ENCODE measurements around the gene BICDL1. TPM values are rescaled to one million over a fixed set of nuclear protein-coding genes. Genes with fewer than 3 reads are reported as not detected.

The BICDL1 gene
- total RNA-seq, 4 donors from 2014 or later: 19.7 to 66.7 (median 44.1) TPM

- WGBS, 2 donors: 95 to 96% methylated on average over 5 to 6 of the region's 6 CpGs
- DNase-seq: no peak
- H3K4me3 ChIP-seq: no peak overlapping the region
Measured at GRCh38 chr12:120076651-120077050, 87.6 kb downstream of the BICDL1 start.

GRCh38 chr12:120077260-120077659 is 88.2 kb downstream of the BICDL1 start:
- TF ChIP-seq CTCF (IDR thresholded peaks at IDR 0.05) (no peak), POLR2A (IDR thresholded peaks at IDR 0.05) (no peak)
- Histone ChIP-seq H3K27me3 (no peaks in the 10 kb centered on the region), H3K4me1 (peaks cover 11 to 30% (median 12%) of the 10 kb centered on the region in 3 donors), H3K4me3 (no peak overlapping the region), H3K27ac (peak overlapping the region in 1 of 4 donors; percentile 88), H3K9me3 (no peaks in the 10 kb centered on the region), H3K36me3 (peaks cover 0 to 38% (median 0%) of the 10 kb centered on the region in 3 donors)
- no peak for DNase-seq
- WGBS, 2 donors: 94 to 95% methylated on average over 6 of the region's 6 CpGs
- intact Hi-C loops (cut with DNase I): no loop called here

More at GRCh38 chr12:120076651-120077050, 87.6 kb downstream of the BICDL1 start:
- peaks cover 11 to 30% (median 12%) of the 10 kb centered on the region in 3 donors for H3K4me1 ChIP-seq
- intact Hi-C loops (cut with DNase I): no loop called here
- H3K36me3 ChIP-seq: peaks cover 0 to 44% (median 0%) of the 10 kb centered on the region in 3 donors
- H3K27me3 ChIP-seq: no peaks in the 10 kb centered on the region
- H3K27ac ChIP-seq: no peak overlapping the region
- H3K9me3 ChIP-seq: no peaks in the 10 kb centered on the region
- TF ChIP-seq CTCF (IDR thresholded peaks at IDR 0.05): no peak
- no peak for TF ChIP-seq POLR2A (IDR thresholded peaks at IDR 0.05)

- WGBS, 2 donors: 38 to 52% methylated on average over 3 of the region's 5 CpGs
- Histone ChIP-seq H3K27ac (peak overlapping the region; percentile 56 to 88 (median 79)), H3K36me3 (peaks cover 0 to 24% (median 0%) of the 10 kb centered on the region in 3 donors), H3K4me1 (peaks cover 11 to 33% (median 12%) of the 10 kb centered on the region in 3 donors), H3K9me3 (no peaks in the 10 kb centered on the region), H3K27me3 (no peaks in the 10 kb centered on the region), H3K4me3 (no peak overlapping the region)
- intact Hi-C loops (cut with DNase I): no loop called here
- TF ChIP-seq POLR2A (IDR thresholded peaks at IDR 0.05) (no peak), CTCF (IDR thresholded peaks at IDR 0.05) (no peak)
- no peak for DNase-seq
Measured at GRCh38 chr12:120078868-120079267, 89.8 kb downstream of the BICDL1 start.

- Histone ChIP-seq H3K4me3 (no peak overlapping the region), H3K27ac (peak overlapping the region; percentile 56 to 88 (median 79)), H3K4me1 (peaks cover 11 to 36% (median 12%) of the 10 kb centered on the region in 3 donors), H3K9me3 (no peaks in the 10 kb centered on the region), H3K27me3 (no peaks in the 10 kb centered on the region), H3K36me3 (peaks cover 0 to 17% (median 0%) of the 10 kb centered on the region in 3 donors)
- TF ChIP-seq CTCF (IDR thresholded peaks at IDR 0.05): no peak
- TF ChIP-seq POLR2A (IDR thresholded peaks at IDR 0.05): no peak
- WGBS, 2 donors: 50 to 51% methylated on average over 7 to 9 of the region's 9 CpGs
- intact Hi-C loops (cut with DNase I): no loop called here
- DNase-seq: no peak
Measured at GRCh38 chr12:120079411-120080400, 90.7 kb downstream of the BICDL1 start.

- intact Hi-C loops (cut with DNase I): no loop called here
- H3K4me1 ChIP-seq: peaks cover 18 to 45% (median 18%) of the 10 kb centered on the region in 3 donors
- DNase-seq: no peak
- H3K36me3 ChIP-seq: peaks cover 0 to 4% (median 0%) of the 10 kb centered on the region in 3 donors
- no peaks in the 10 kb centered on the region for H3K9me3 ChIP-seq
- H3K4me3 ChIP-seq: no peak overlapping the region
- H3K27me3 ChIP-seq: no peaks in the 10 kb centered on the region
- no peak overlapping the region for H3K27ac ChIP-seq
- 87 to 100% methylated on average over 2 of the region's 2 CpGs for WGBS, 2 donors
- TF ChIP-seq POLR2A (IDR thresholded peaks at IDR 0.05) (no peak), CTCF (IDR thresholded peaks at IDR 0.05) (no peak)
Measured at GRCh38 chr12:120081641-120082040, 92.6 kb downstream of the BICDL1 start.
